ENCODE results near the gene RPTOR. TPM values are rescaled to one million over a fixed set of nuclear protein-coding genes. Genes with fewer than 3 reads are reported as not detected.

Gene RPTOR
- total and polyA plus RNA-seq, 2 donors (not counting 3 experiments of a cell fraction or from before 2014, with no cell fraction given): 10.7 to 41.8 TPM

DNA sequence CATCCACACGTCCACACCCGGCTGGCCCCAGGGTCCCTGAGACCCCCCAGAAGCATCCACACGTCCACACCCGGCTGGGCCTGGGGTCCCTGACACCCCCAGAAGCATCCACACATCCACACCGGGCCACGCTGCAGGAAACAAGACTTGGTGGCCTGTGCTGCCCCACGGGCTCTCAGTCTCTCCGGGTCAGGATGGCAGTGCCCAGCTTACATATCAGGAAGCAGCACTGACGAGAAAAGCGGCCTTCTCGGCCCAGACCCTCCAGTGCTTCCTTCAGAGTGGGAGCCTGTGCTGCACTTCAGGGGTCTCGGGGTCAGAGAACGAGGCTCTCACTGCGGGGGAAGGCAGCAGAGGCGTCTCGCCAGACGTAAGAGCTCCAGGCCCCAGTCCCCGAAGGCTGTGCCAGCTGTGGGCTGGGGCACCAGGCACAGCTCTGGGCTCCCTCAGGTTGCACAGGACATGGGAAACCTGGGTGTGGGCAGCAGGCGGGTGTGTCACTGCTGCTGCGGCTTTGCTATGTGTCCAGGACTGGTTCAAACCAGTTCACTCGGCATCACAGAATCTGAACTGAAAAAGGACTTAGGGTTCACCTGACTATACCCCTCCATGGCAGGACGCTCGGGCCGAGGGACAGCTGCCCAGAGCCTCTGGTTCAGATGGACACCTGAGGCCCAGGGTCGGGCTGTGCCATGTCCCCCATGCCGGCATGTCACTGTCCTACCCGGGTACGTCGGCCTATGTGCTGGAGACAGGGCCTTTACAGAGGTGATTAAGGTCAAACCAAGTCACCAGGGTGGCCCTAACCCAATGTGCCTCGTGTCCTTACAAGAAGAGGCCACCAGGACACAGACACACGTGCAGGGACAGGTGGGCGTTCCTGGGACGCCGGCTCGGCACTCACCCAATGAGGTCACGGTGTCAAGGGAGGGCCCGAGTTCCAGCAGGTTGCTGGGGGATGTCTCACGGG is 406.8 kb downstream of the RPTOR start:
- no peak for TF ChIP-seq POLR2AphosphoS5 (IDR thresholded peaks at IDR 0.05; ENCODE audit: insufficient read depth, low read depth, low read length)
- TF ChIP-seq JUN (IDR thresholded peaks at IDR 0.05; ENCODE audit: borderline replicate concordance, insufficient read depth, insufficient read length, low read depth): no peak
- TF ChIP-seq, protein P1, sequence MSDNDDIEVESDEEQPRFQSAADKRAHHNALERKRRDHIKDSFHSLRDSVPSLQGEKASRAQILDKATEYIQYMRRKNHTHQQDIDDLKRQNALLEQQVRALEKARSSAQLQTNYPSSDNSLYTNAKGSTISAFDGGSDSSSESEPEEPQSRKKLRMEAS (IDR thresholded peaks at IDR 0.05; ENCODE audit: insufficient read depth, insufficient read length): no peak
- TF ChIP-seq POLR2A (IDR thresholded peaks at IDR 0.05; ENCODE audit: low read depth, low read length): no peak
- no peak for TF ChIP-seq CTCF (IDR thresholded peaks at IDR 0.05; ENCODE audit: extremely low read depth in 1 of 2, insufficient read depth in 1 of 2, low read depth in 1 of 2, low read length in 2 of 2)
- no peak for TF ChIP-seq GATA2 (IDR thresholded peaks at IDR 0.05; ENCODE audit: insufficient read depth, insufficient read length, low read depth, low read length)
- TF ChIP-seq MYC (IDR thresholded peaks at IDR 0.05; ENCODE audit: low read depth, low read length): no peak
- TF ChIP-seq FOS (IDR thresholded peaks at IDR 0.05; ENCODE audit: borderline replicate concordance, insufficient read depth, low read length): no peak
- TF ChIP-seq EZH2 (IDR thresholded peaks at IDR 0.05; ENCODE audit: borderline replicate concordance, low read depth, low read length, severe bottlenecking): no peak
- no peak for FAIRE-seq

More for the DNA sequence above, 406.8 kb downstream of the RPTOR start:
- Histone ChIP-seq H2AFZ (ENCODE audit: low read depth, low read length) (no peak overlapping the region), H3K4me2 (ENCODE audit: insufficient read depth, low read length) (no peak overlapping the region), H3K9me1 (replicated peaks; ENCODE audit: control insufficient read depth, extremely low read depth, insufficient read depth, low read length) (no peaks in the 10 kb centered on the region), H4K20me1 (replicated peaks; ENCODE audit: control insufficient read depth, extremely low read depth, insufficient read depth, low read length) (no peaks in the 10 kb centered on the region), H3K79me2 (ENCODE audit: control insufficient read depth, insufficient read depth, low read length) (no peaks in the 10 kb centered on the region), H3K9ac (replicated peaks; ENCODE audit: extremely low read depth, insufficient read depth, low read length) (no peak overlapping the region), H3K4me1 (ENCODE audit: control insufficient read depth, extremely low read depth, insufficient read depth, low read length) (no peaks in the 10 kb centered on the region), H3K9me3 (replicated peaks; ENCODE audit: control insufficient read depth, insufficient read depth, low read length) (no peaks in the 10 kb centered on the region), H3K27ac (ENCODE audit: insufficient read depth, low read depth, low read length) (no peak overlapping the region), H3K36me3 (ENCODE audit: control insufficient read depth in 2 of 2, extremely low read depth in 1 of 2, insufficient read depth in 2 of 2, low read length in 2 of 2) (peaks cover 0 to 3% of the 10 kb centered on the region in 2 experiments), H3K4me3 (replicated peaks in 1 of 3; ENCODE audit: insufficient read depth in 1 of 3, low read depth in 1 of 3, low read length in 3 of 3) (no peak overlapping the region), H3K27me3 (ENCODE audit: control insufficient read depth in 2 of 2, insufficient read depth in 2 of 2, low read length in 2 of 2) (no peaks in the 10 kb centered on the region)
- ChIA-PET CTCF (no interaction called here), POLR2A (no interaction called here)
- BruUV-seq (replicated peaks): no TSS peak
- DNase-seq (ENCODE audit: low read depth, low spot score): no peak
- intact Hi-C loops (cut with micrococcal nuclease) (no loop called here), dilution Hi-C loops (cut with MboI; ENCODE audit: extremely low pct_ligation_motif_present, low sequenced_read_pairs) (no loop called here)

Data from endothelial cell of umbilical vein (primary cell).